NCI-H1930 (cell line): ENCODE measurements around the gene GPR137B.

Experiments used
- DNase-seq, 2 experiments: peaks; one replicate each; lab custom pipeline; 2025; lab: John Stamatoyannopoulos, UW

Gene GPR137B

GRCh38 chr1:236201786-236202185 lies 59.4 kb downstream of the GPR137B start:
- no peak for DNase-seq

GRCh38 chr1:236204039-236204438 lies 61.7 kb downstream of the GPR137B start:
- no peak for DNase-seq

- DNase-seq, result no peak
Measured at GRCh38 chr1:236204656-236205055, 62.3 kb downstream of the GPR137B start.

- DNase-seq, result no peak
Measured at GRCh38 chr1:236206548-236206947, 64.2 kb downstream of the GPR137B start.

GRCh38 chr1:236207121-236207520 lies 64.8 kb downstream of the GPR137B start:
- DNase-seq, result no peak

GRCh38 chr1:236207569-236207968 lies 65.2 kb downstream of the GPR137B start:
- no peak for DNase-seq

- no peak for DNase-seq
Measured at GRCh38 chr1:236209185-236209584, 66.8 kb downstream of the GPR137B start.

- no peak for DNase-seq
Measured at GRCh38 chr1:236209713-236210112, 67.4 kb downstream of the GPR137B start.

- no peak for DNase-seq
Measured at GRCh38 chr1:236211815-236212214, 69.5 kb downstream of the GPR137B start.

GRCh38 chr1:236213534-236213933 lies 71.2 kb downstream of the GPR137B start:
- no peak for DNase-seq

GRCh38 chr1:236214761-236215160 lies 72.4 kb downstream of the GPR137B start:
- DNase-seq, result no peak

- DNase-seq, result no peak
Measured at GRCh38 chr1:236220473-236220872, 78.1 kb downstream of the GPR137B start.

- no peak for DNase-seq
Measured at GRCh38 chr1:236222632-236223031, 80.3 kb downstream of the GPR137B start.

GRCh38 chr1:236228411-236228810 lies 86.1 kb downstream of the GPR137B start:
- no peak for DNase-seq

GRCh38 chr1:236235116-236235515 lies 92.8 kb downstream of the GPR137B start:
- no peak for DNase-seq

- no peak for DNase-seq
Measured at GRCh38 chr1:236239092-236239585, 96.8 kb downstream of the GPR137B start.

GRCh38 chr1:236240675-236241074 lies 98.3 kb downstream of the GPR137B start:
- DNase-seq, result no peak

- DNase-seq, result no peak
Measured at GRCh38 chr1:236242568-236242967, 100.2 kb downstream of the GPR137B start.

GRCh38 chr1:236247286-236247685 lies 104.9 kb downstream of the GPR137B start:
- DNase-seq, result no peak

GRCh38 chr1:236251587-236251986 lies 109.2 kb downstream of the GPR137B start:
- no peak for DNase-seq

GRCh38 chr1:236253119-236253518 lies 110.8 kb downstream of the GPR137B start:
- DNase-seq, result no peak

GRCh38 chr1:236253918-236254637 lies 111.7 kb downstream of the GPR137B start:
- no peak for DNase-seq

GRCh38 chr1:236257216-236257615 lies 114.9 kb downstream of the GPR137B start:
- DNase-seq, result no peak

- DNase-seq, result no peak
Measured at GRCh38 chr1:236258114-236258622, 115.8 kb downstream of the GPR137B start.
